Measurements from ENCODE around the gene FAM163B.

Gene FAM163B

DNA sequence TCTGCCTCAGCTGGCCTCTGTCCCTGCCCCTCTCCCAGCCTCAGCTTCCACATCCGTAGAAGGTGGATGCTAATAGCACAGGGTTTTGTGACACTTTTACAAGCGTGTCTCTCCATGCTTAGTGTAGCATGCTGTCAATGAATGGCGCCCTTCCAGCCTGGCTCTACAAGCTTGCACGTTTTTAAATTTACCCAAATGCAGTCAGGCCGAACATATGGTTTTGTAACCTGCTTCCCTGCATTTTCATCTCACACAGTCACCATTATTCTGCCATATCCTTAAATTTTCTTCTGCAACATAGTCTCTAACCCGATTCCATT, 28.8 kb downstream of the FAM163B start:
- no peak for DNase-seq

DNA sequence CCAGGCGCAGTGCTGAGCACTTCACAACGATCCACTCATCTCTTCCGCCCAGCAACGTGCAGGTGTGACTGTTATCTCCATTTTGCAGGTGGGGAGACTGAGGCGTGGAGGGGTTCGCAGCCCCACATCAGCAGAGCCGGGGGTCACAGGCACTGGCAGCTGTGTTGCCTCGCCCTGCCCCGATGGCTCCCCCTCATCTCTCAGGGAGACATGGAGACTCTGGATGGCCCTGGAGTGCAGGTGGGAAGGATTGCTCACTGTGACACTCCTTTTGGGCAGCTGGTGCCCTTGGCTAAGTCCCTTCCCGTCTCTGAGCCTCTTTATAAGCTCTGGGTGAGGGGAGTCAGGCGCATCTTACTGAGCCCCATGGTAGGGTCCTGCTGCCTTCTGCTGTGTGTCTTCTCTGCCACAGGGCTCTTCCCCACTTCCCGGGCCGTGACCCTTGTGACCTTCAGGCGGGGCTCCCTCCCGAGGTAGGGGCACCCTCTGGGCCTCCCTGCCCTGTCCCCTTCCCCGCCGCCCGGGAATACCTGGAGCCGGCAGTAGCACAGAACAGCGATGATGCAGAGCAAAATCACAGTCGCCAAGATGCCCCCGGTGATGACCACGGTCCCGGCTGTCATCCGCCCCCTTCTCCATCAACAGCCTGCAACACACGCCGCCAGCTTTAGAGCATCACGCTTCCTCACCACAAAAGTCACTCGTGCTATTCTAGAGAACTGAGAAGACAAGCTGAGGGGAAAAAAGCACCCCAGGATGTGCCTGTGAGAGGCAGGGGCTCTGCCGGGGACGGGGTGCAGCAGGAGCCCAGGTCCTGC, 29.4 kb downstream of the FAM163B start:
- DNase-seq = no peak

DNA sequence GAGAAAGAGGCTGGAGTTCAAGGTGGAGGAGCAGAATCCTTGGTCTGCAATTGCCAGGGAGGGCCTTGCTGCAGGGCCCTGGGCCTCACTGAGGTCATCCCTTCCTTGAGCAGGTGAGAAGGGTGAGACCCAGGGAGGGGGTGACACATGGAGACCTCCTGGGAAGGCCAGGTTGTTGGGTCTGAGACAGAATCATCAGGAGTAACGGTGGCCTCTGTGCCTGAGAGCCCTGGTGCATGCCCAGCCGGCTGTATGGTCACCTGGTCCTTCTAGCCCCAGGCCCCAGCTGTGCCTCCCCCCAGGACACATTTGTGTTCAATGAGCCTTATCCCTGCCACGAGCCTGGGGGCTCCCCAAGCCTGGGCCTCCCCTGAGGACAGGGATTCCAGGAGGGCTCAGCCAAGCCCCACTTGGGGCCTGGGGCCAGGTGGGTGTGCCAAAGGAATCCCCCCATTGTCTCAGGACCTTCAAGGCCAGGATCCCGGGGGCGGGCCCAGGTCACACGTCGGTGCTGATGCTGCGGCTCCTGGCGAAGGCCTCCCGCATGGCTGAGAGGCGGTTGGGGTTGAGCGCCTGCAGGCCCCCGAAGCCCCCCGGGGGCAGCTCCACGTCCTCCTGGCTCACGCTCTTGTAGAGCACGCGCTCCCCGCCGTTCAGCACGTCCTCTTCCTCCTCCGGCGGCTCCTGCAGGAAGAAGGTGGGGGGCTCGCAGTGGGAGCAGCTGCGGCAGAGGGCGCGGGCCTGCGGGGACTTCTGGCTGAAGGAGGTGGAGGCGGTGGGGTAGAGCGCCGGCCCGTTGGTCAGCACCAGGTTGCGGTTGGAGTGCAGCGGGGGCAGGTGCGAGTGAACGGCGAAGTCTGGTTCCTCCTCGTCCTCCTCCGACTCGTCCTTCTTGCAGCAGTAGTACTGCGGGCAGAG, 30.4 kb downstream of the FAM163B start:
- no peak for DNase-seq

DNA sequence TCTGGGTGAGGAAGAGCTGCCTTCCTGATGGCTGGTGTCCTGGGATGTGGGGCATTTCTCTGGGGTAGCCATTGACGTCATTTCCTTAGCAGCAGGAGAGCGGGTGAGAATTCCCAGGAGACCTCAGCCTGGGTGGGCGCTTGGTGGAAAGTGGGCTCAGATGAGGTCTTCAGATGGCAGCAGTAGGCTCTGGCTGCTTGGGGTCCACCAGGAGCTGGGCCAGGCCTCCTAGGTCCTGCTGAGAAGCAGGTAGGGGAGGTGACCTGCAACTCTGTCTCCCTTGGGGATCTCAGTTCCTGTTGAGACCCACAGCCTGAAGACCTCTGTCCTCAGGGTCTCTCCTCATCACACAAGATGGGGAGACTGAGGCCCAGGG, 31.5 kb downstream of the FAM163B start:
- no peak for DNase-seq

DNA sequence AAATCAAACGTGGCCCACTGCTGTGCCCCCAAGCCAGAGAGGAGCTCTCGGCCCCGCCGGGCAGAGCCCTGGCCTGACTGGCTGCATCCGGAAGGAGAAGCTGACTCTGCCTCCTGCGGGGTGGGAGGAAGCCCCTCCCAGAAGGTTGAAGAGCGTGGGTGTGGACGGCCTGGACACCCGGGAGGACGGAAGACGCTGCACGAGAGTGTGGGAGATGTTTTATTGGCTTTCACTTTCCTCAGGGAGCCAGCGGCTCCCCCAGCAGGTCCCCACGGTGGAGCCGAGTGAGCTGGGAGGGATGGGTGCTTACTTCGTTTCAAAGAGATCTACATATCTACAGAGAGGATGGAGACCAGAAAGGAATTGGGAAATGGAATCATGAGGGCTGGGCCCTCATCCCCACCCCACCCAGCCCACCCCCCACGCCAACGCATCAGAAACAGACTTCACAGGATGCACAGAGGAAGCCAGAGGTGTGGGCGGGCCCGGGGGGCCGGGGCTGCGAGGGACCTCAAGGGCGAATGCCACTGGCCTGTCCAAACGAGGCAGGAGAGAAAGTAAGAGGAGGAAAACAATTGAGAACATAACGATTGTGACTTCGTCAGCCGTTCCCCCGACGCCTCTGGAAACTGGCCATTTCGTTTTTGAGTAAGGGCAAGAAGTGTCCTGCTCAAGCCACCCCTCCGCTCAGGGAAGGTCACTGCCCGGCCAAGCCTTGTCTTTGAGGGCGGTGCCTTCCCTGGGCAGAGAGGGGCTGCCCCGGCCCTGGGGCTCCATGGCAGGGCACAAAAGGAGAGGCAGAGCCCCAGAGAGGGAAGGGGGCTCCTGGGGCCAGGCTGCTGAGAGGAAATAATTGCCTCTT, 32.1 kb downstream of the FAM163B start:
- no peak for DNase-seq

DNA sequence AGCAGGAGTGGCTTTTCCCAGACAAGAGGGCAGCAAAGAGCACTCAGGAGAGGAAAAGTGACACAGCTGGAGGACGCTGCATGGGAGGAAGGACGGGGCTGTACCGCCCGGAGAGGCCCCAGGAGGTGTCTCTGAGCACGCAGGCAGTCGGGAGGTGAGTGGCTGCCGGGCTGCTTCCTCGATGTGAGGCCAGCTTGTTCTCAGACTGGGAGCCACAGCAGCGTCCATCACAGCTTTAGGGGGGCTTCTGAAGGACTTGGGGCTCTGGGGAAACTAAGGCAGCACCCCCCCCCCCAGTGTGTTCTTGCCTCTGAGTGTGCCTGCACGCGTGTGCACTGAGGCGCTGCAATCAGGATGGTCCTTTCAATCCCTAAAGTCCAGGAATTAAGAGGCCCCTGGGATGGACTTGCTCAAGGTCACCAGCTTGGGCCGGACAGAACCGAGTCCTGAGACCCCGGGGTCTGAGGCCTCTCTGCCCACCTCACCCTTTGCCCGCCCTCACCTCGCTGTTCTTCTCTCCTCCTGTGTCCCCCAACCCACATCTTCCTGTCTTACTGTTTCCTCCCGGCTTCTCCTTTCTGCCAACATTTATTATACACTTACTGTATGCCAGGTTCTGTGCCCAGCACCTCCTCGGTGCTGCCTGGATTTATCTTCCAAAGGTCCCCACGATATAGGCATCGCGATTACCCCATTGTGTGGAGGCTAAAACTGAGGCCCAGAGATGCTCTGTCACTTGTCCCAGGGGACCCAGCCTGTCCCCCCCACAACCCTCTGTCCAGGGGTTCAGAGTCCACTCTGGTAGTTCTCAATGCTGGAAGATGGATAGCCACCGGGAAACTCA, 32.9 kb downstream of the FAM163B start:
- DNase-seq = no peak

DNA sequence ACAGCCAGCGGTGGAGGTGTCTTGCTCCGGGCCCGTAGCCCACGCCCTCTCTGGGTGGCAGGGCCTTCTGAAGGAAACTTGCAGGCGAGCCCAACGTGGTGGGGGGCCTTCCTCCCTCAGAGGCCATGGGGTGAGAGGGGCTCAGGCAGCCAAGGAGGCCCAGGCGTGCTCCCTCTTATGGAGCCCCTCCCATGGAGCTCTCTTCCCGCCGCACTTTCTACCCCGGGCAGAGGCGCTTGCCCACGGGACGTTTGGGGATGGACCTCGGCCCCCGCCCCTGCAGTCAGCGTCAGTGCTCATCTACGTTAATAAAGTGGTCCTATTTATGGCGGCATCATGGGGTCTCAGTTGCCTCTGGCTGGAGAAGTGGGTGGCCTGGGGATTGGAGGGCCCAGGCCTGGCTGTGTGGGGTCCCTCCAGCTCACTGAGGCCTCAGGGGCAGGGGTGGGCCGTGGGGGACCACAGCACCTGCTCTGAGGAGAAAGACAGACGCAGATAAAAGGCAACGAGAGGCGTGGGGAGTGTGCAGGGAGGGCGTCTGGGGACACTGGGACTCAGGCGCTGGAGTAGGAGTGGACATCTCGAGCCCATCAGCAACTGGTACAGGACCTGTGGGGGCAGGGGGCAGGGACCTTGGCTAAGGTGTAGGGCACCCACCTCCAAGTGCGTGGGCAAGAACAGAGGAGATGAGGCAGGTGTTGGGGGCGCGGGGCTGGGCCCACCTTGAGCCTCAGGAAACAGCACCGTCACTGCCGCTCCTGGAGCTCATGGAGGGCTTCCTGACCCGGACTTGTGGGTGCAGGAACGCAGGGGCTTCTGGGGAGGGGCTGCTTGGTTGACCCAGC, 33.8 kb downstream of the FAM163B start:
- no peak for DNase-seq

DNA sequence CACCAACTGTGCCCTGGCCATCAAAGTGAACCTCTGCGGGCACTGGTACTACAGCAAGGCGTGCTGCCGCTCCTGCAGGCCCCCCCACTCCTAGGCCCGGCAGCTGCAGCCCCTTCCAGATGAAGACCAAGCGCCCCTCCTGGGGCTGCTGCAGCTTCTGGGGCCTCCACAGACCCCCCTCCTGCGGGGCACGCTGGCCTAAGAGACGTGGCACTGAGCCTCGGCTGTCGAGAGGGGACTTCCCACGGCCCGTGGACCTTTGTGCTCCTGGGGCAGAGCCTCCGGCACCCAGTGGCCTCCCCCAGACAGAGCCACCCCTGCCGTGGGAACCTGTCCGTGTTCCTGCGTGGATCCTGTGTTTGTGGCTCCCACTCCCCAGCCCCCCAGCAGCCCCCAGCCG, 34.4 kb downstream of the FAM163B start:
- no peak for DNase-seq

DNA sequence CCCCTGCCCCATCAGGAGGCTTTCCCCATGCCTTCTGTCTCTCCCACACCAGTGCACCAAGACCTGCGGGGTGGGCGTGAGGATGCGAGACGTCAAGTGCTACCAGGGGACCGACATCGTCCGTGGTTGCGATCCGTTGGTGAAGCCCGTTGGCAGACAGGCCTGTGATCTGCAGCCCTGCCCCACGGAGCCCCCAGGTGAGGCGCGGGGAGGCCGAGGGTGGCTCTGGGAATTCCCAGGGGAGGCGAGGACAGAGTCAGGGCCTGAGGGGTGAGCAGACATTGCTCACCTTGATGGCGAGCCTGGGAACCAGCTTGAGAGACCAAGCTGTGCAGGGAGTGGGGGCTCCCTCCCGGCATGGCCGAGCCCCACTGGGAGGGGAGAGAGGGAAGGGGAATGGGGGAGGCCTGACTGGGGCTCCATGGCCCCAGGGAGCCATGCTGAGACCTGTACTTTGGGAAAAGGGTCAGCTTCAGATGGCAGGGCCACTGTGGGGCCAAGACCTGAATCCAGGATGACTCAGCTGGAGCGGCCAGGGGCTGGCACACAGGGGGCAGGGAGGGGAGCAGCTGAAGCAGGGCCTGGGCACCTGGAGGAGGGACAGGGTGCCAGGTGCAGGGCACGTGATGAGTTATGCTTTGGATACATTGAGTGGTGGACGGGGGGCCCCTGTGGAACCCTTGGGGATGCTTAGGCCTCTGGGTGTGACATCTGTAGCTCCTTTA, 35.2 kb downstream of the FAM163B start:
- no peak for DNase-seq

DNA sequence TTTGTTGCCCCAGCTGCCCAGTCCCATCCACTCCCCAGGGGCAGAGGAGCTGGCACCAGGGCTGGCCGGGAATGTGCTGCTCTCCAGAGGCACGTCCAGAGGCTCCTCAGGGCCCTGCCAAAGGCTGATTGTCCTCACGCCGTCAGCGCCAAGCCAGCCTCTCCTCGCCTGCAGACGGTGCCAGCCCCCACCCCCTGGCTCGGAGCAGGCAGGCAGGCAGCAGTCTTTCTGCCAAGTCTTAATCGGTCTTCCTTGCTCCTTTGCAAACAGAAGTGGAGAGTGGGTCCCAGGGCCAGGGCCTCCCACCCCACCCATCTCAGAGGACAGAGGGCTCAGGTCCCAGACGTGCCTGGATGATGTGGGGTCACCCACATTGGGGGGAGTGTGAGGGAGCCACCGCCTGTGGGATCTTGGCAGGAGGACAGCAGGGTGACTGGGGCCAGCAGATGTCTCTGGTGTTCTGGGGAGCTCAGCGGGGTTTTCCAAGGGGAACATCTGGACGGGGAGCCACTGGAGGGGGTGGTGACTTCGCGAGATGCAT, 36.3 kb downstream of the FAM163B start:
- DNase-seq = no peak

DNA sequence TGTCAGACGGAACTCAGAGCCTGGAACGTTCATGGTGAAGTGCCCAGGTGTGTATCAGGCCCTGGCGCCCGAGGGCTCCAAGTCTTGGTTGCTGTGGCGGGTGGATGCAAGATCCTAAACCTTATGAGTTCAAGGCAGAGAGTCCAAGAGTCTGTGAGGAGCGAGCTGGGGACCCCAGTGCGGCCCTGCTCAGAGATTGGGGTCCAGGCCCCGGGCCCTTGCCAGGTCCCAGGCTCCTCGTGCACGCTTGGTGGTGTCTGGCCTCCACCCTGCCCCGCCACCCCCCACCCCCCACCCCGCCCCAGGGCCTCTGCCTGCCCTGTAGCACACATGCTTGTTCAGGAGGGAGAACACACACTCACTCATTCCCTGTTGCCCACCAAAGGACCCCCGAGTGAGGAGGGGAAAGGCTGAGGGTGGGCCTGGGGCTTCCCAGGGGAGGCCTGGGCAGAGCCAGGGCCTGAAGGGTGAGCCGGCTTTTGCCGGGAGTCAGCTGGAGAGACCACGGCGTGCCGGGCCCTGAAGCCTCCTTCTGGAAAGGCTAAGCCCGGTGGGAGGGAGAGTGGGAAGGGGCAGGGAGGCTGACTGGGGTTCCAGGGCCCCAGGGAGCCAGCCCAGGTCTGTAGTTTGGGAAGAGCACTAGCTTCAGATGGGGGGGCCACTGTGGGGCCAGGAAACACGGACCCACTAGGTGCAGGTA, 37.1 kb downstream of the FAM163B start:
- no peak for DNase-seq

DNA sequence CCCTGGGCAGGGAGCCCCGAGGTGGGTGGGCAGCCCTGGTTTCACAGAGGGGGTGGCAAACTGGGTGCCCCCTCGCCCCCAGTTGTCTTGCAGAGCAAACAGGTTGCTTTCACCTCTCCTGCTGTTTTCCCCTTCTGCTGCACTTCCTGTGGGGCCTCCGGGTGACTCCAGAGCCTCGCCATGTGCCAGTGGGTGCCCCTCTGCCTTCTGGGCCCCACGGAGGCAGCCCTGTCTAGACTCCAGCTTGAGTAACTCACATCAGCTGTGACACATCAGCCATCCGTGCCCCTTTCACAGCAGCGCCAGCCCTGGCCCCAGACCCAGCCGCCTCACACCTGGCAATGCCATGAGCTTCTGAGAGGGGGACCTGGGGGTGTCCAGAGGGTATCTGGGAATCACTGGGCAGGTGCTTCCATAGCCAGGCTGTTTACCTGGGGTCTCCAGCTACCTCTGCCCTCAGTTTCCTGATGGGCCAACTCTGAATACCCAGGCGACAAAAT, 37.7 kb downstream of the FAM163B start:
- no peak for DNase-seq

DNA sequence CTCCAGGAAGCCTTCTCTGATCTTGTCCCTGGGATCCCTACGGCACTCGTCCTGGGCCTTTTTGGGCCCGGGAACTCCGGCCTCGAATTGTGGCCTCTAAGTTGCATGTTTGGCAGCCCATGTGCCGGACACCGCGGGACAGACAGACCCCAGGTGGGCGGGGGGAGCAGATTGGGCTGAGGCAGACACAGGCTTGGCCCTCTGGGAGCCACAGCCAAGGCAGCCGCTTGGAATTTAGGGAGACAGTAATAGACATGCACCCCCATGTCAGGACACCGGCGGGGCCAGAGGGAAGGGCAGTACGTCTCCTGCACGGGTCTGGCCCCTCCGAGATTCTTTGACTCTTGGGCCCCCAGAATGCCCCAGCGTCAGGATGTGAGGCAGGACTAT, 38.5 kb downstream of the FAM163B start:
- no peak for DNase-seq

DNA sequence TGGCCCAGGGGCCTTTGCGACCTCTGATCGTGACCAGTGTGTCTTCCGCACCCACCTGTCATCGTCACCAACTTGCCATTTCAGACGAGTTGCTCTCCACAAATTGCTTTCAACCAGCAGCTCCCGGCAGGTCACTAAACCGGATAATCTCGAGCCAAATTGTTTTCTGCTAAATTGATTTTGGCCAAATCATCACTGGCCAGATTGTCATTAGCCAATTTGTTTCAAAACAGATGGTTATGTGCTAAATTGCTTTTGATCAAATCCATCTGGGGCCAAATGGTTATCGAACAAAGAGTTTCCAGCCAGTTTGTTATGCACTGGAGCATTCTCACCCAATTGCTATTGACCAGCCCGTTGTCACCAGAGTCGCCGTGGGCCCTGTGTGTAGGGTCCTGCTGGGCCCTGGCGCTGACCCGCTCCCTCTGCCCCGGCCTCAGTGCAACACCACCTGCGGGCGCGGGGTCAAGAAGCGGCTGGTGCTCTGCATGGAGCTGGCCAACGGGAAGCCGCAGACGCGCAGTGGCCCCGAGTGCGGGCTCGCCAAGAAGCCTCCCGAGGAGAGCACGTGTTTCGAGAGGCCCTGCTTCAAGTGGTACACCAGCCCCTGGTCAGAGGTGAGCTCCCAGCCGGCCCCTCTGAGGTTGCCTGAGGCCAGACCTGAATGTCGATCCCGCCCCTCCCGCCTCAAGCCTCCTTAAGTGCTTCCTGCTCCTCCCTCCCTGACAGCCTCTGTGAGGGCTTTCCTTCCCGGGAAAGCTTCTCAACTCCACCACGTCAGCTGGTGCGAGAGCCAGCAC, 39.1 kb downstream of the FAM163B start:
- no peak for DNase-seq

DNA sequence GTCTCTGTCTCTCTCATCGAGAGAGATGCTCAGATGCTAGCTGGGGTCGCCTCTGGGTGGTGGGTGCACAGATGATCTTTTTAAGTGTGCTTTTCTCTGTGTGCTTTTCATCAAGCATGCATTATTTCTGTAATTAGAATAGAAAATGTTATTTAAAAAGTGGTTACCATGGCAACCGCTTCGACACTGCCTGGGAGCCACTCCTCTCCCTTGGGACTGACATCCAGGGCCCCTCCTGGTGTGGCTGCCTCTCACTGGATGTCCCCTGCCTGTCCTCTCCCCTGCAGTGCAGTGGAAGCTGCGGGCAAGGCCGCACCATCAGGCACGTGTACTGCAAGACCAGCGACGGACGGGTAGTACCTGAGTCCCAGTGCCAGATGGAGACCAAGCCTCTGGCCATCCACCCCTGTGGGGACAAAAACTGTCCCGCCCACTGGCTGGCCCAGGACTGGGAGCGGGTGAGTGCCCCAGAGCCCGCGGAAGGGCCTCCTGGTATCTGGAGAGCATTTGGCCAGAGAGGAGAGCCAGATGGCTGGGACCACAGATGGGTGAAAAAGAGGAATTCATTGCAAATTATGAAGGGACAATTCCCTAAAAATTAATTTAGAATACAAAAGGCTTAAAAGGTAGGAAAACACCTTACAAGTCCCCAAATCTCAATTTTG, 39.9 kb downstream of the FAM163B start:
- DNase-seq = no peak

DNA sequence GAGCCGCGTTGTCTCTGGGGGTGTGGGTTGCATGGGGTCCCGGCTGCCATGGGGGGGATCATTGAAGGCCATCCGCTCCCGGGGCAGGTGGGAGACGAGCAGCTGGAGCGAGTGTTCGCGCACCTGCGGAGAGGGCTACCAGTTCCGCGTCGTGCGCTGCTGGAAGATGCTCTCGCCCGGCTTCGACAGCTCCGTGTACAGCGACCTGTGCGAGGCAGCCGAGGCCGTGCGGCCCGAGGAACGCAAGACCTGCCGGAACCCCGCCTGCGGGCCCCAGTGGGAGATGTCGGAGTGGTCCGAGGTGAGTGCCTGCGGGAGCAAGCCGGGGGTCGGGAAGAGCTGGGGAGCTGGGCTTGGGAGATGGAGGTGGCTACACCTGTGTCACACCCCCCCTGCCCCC, 41.0 kb downstream of the FAM163B start:
- DNase-seq = no peak

DNA sequence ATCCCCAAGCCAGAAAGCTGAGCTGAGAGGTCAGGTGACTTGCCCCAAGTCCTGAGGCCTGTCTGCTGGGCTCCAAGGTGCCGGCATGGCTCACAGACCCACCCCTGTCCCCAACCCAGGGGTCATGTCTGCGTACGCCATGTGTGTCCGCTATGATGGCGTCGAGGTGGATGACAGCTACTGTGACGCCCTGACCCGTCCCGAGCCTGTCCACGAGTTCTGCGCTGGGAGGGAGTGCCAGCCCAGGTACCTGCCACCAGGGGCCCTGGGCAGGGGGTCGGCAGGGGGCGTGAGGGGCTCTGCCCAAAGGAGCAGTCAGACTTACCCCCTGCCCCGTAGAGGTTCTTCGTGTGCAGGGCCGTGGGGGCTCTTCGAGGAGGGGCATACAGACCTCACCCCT, 42.4 kb downstream of the FAM163B start:
- DNase-seq = no peak

DNA sequence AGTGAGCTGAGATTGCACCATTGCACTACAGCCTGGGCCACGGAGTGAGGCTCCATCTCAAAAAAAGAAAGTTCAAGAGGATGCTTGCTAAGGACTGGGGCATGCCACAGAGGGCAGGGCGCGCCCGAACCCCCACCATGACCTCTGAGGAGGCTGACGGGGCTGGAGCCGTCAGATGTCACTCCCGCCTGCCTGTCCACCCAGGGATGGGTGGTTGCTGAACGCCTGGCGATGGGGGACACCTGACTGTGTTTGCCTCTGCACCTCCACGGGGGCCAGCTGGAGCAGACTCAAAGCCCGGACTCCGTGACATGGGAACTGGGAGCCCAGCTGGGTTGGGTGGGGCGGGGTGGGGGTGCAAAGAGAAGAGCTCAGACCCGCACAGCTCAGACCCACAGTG, 42.8 kb downstream of the FAM163B start:
- DNase-seq = no peak

All from NCI-H226 (cell line).